Natural killer cell (primary cell): ENCODE data around the gene LRSAM1. TPM values are rescaled to one million over a fixed set of nuclear protein-coding genes. Genes with fewer than 3 reads are reported as not detected.

Experiments used
- ATAC-seq, 3 donors: fragments of 150-1000 bp in 2 of 3; fragments of 200-7000 bp in 1 of 3; cut with Tn5 transposase; 1 replicate in 1 of 3; 2 replicates in 2 of 3; pipeline ENCODE4 v1.10.0; 2021; ENCODE audit warnings: mild to moderate bottlenecking in 2 of 3, moderate library complexity in 2 of 3
- DNase-seq, 2 donors: peaks; one replicate each; pipeline versions ENCODE4 v3.0.0 to v3.0.0-alpha.2; 2013 to 2021; ENCODE audit warnings: mixed read lengths in 1 of 2
- H3K27ac ChIP-seq: one replicate; pipeline ENCODE4 v1.5.1; 2013; ENCODE audit warnings: mild to moderate bottlenecking, low read length
- H3K27me3 ChIP-seq: one replicate; pipeline ENCODE4 v1.6.1; 2013; ENCODE audit warnings: low read length; ENCODE audit not compliant: control insufficient read depth, insufficient read depth
- H3K36me3 ChIP-seq: one replicate; pipeline ENCODE4 v1.6.1; 2013; ENCODE audit warnings: low read length; ENCODE audit not compliant: control insufficient read depth, insufficient read depth
- H3K4me1 ChIP-seq: one replicate; pipeline ENCODE4 v1.6.1; 2013; ENCODE audit warnings: low read length; ENCODE audit not compliant: control insufficient read depth, insufficient read depth
- H3K4me3 ChIP-seq: one replicate; pipeline ENCODE4 v1.5.1; 2013; ENCODE audit warnings: low read length
- H3K9me3 ChIP-seq: one replicate; pipeline ENCODE4 v1.6.1; 2013; ENCODE audit warnings: low read length; ENCODE audit not compliant: control insufficient read depth, insufficient read depth
- H3K27ac Mint-ChIP-seq, 2 donors: one replicate each; pipeline ENCODE4 v1.8.0; 2022; ENCODE audit warnings: mild to moderate bottlenecking in 2 of 2, mixed read lengths in 2 of 2, moderate library complexity in 1 of 2
- H3K27me3 Mint-ChIP-seq, 2 donors: one replicate each; pipeline ENCODE4 v1.8.0; 2022; ENCODE audit warnings: low read depth in 2 of 2, mixed read lengths in 2 of 2
- H3K36me3 Mint-ChIP-seq: one replicate; pipeline ENCODE4 v1.8.0; 2022; ENCODE audit warnings: mixed read lengths
- H3K4me1 Mint-ChIP-seq, 2 donors: one replicate each; pipeline ENCODE4 v1.8.0; 2022; ENCODE audit warnings: mixed read lengths in 2 of 2
- H3K4me3 Mint-ChIP-seq: one replicate; pipeline ENCODE4 v1.8.0; 2022; ENCODE audit warnings: mild to moderate bottlenecking, moderate library complexity, mixed read lengths
- H3K9me3 Mint-ChIP-seq, 2 donors: one replicate each; pipeline ENCODE4 v1.8.0; 2022; ENCODE audit warnings: mixed read lengths in 2 of 2
- WGBS: methylation state at CpG from one replicate; pipeline ENCODE4 v1.1.7; 2013; ENCODE audit warnings: missing lambda C conversion rate; ENCODE audit not compliant: insufficient coverage; 5-methylcytosine and 5-hydroxymethylcytosine counted together
- intact Hi-C: fragments of 100-400 bp; cut with micrococcal nuclease; formaldehyde crosslinking; loops from one replicate; pipeline ENCODE4 v1.14.2; 2022
- total RNA-seq, 4 donors: library from RNA; stranded (reverse); fragments of 120-200 nt in 1 of 4; gene quantifications; one replicate each; pipeline versions ENCODE4 v1.2.3 to v1.2.4, GENCODE V29; 2013 to 2022
- TF ChIP-seq, protein P1 (sequence below): fragments of 200-600 bp; IDR thresholded peaks from one replicate; pipeline ENCODE4 v1.8.0; 2022; ENCODE audit warnings: antibody characterized with exemption

LRSAM1 gene
- total RNA-seq, 3 donors from 2014 or later (not counting 1 experiment from before 2014, with no cell fraction given) = 17.4 to 24.6 (median 20.7) TPM

DNA sequence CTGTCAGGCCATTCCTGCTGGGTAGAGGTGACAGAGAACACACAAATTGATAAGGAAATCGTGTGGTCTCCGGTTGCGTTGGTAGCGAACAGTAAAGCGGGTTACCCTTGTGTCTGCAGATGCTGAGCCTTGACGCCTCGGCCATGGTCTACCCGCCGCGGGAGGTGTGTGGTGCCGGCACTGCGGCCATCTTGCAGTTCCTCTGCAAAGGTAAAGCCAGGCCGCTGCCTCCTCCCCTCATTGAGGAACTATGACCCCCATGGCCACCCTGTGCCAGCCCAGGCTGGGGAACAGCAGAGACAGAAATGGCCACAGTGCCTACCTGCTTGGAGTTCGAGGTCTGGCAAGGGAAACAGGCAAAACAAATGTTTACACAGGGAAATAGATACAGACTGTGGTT lies 16.3 kb downstream of the LRSAM1 start:
- TF ChIP-seq, protein P1, sequence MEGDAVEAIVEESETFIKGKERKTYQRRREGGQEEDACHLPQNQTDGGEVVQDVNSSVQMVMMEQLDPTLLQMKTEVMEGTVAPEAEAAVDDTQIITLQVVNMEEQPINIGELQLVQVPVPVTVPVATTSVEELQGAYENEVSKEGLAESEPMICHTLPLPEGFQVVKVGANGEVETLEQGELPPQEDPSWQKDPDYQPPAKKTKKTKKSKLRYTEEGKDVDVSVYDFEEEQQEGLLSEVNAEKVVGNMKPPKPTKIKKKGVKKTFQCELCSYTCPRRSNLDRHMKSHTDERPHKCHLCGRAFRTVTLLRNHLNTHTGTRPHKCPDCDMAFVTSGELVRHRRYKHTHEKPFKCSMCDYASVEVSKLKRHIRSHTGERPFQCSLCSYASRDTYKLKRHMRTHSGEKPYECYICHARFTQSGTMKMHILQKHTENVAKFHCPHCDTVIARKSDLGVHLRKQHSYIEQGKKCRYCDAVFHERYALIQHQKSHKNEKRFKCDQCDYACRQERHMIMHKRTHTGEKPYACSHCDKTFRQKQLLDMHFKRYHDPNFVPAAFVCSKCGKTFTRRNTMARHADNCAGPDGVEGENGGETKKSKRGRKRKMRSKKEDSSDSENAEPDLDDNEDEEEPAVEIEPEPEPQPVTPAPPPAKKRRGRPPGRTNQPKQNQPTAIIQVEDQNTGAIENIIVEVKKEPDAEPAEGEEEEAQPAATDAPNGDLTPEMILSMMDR = no peak
- Histone ChIP-seq H3K27ac (no peak overlapping the region), H3K4me1 (no peaks in the 10 kb centered on the region), H3K4me3 (no peak overlapping the region), H3K27me3 (no peaks in the 10 kb centered on the region), H3K36me3 (peaks cover 6% of the 10 kb centered on the region), H3K9me3 (no peaks in the 10 kb centered on the region)
- DNase-seq = no peak
- no peak for ATAC-seq
- no peaks in the 10 kb centered on the region for H3K27me3 Mint-ChIP-seq
- no peaks in the 10 kb centered on the region for H3K4me1 Mint-ChIP-seq
- H3K36me3 Mint-ChIP-seq = peaks cover 7% of the 10 kb centered on the region
- no peak overlapping the region for H3K27ac Mint-ChIP-seq
- 97% methylated on average over 14 of the region's 14 CpGs for WGBS
- intact Hi-C loops = no loop called here
- no peaks in the 10 kb centered on the region for H3K9me3 Mint-ChIP-seq
- H3K4me3 Mint-ChIP-seq = no peak overlapping the region

DNA sequence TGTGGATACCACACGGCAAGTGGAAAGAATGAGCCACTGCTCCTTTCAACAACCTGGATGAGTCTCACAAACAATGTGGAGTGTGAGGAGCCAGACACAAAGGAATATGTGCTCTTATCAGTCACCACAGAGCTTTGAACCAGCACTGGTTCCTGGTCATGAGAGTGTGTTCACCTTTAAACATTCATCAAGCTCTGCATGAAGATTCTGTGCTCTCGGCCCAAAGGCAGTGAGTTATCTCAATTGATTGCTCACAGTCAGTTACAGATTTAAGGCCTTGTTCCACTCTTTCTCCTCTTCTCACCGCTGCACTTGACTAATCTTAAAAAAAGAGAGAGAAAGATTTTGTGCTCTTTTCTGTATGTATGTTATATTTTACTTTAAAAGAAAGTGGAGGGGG lies 19.4 kb downstream of the LRSAM1 start:
- no peaks in the 10 kb centered on the region for H3K4me1 ChIP-seq
- H3K27me3 Mint-ChIP-seq = no peaks in the 10 kb centered on the region
- no peaks in the 10 kb centered on the region for H3K9me3 Mint-ChIP-seq
- peaks cover 12% of the 10 kb centered on the region for H3K36me3 Mint-ChIP-seq
- intact Hi-C loops = no loop called here
- DNase-seq = no peak
- no peaks in the 10 kb centered on the region for H3K9me3 ChIP-seq
- no peak overlapping the region for H3K4me3 ChIP-seq
- H3K4me1 Mint-ChIP-seq = no peaks in the 10 kb centered on the region
- no peak for ATAC-seq
- no peak overlapping the region for H3K27ac Mint-ChIP-seq
- H3K27ac ChIP-seq = no peak overlapping the region
- H3K27me3 ChIP-seq = no peaks in the 10 kb centered on the region
- peaks cover 2% of the 10 kb centered on the region for H3K36me3 ChIP-seq
- H3K4me3 Mint-ChIP-seq = no peak overlapping the region
- TF ChIP-seq, protein P1 = no peak
- 100% methylated on average over 2 of the region's 3 CpGs for WGBS

GRCh38 chr9:127473501-127473900 lies 22.2 kb downstream of the LRSAM1 start:
- H3K27me3 ChIP-seq = no peaks in the 10 kb centered on the region
- H3K27me3 Mint-ChIP-seq = no peaks in the 10 kb centered on the region
- 96% methylated on average over 9 of the region's 10 CpGs for WGBS
- intact Hi-C loops = no loop called here
- H3K4me1 ChIP-seq = no peaks in the 10 kb centered on the region
- H3K9me3 Mint-ChIP-seq = no peaks in the 10 kb centered on the region
- H3K9me3 ChIP-seq = no peaks in the 10 kb centered on the region
- H3K27ac ChIP-seq = no peak overlapping the region
- no peaks in the 10 kb centered on the region for H3K4me1 Mint-ChIP-seq
- no peak overlapping the region for H3K4me3 Mint-ChIP-seq
- no peak overlapping the region for H3K4me3 ChIP-seq
- ATAC-seq (no peak), DNase-seq (no peak)
- peaks cover 7% of the 10 kb centered on the region for H3K36me3 ChIP-seq
- H3K27ac Mint-ChIP-seq = no peak overlapping the region
- peaks cover 5% of the 10 kb centered on the region for H3K36me3 Mint-ChIP-seq
- TF ChIP-seq, protein P1 = no peak

- TF ChIP-seq, protein P1 = no peak
- ATAC-seq (no peak), DNase-seq (no peak)
- H3K27ac ChIP-seq = no peak overlapping the region
- no peaks in the 10 kb centered on the region for H3K27me3 ChIP-seq
- Mint-ChIP-seq H3K4me1 (no peaks in the 10 kb centered on the region), H3K36me3 (peaks cover 5% of the 10 kb centered on the region), H3K9me3 (no peaks in the 10 kb centered on the region), H3K27ac (no peak overlapping the region), H3K27me3 (no peaks in the 10 kb centered on the region), H3K4me3 (no peak overlapping the region)
- 88% methylated on average over 4 of the region's 4 CpGs for WGBS
- no peak overlapping the region for H3K4me3 ChIP-seq
- no peaks in the 10 kb centered on the region for H3K9me3 ChIP-seq
- intact Hi-C loops = no loop called here
- peaks cover 7% of the 10 kb centered on the region for H3K36me3 ChIP-seq
- no peaks in the 10 kb centered on the region for H3K4me1 ChIP-seq
These were observed 22.6 kb downstream of the LRSAM1 start for GRCh38 chr9:127473932-127474331.
